Activated CD8-positive, alpha-beta memory T cell treated with anti-CD3 and anti-CD28 coated beads, Interleukin-2, amount 50 U/mL, for 1 hour (primary cell): ENCODE data around the gene BARD1.
"Not testable (repeated sequence)": the region's sequence is repeated elsewhere in the genome, so short reads cannot be mapped to it uniquely, and the experiment has no call there.

ENCODE experiments used
- DNase-seq: peaks from one replicate; pipeline ENCODE4 v3.0.0-alpha.2; 2020; ENCODE audit errors: extremely low read depth

BARD1 gene

DNA sequence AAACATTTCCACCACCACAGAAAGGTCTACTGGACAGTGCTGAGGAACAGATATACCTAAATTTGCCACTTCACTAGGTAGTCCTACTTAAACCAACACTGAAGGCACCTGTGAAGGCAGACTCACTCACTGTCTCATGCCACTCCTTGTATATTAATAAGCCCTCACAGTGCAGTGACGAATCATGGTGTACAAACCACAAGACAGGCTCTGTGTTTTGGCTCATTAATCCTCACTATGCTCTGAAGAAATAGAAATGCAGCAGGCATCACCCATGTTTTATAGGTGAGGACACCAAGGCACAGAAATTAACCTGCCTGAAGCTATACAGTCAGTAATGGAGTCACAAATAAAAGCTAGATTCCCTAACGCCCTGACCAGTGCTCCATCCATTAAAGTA, 44.3 kb downstream of the BARD1 start:
- DNase-seq, result no peak

DNA sequence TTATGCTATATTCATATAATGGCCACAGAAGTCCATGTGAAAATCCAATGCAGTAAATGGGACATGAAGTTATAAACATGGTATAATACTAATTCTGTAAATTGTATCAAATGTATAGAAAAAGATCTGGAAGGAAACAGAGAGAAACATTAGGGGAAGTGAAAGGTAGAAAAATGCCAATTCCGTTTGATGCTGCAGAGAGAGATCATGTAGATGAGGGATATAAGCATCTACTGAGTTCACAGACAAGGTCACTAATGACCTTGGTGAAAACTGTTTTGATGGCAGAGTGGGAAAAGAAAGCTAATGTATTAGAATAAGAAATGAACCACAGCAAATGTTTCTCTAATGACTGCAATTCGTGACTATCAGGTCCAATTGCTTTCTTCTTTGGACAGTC, 56.0 kb downstream of the BARD1 start:
- DNase-seq, result no peak

DNA sequence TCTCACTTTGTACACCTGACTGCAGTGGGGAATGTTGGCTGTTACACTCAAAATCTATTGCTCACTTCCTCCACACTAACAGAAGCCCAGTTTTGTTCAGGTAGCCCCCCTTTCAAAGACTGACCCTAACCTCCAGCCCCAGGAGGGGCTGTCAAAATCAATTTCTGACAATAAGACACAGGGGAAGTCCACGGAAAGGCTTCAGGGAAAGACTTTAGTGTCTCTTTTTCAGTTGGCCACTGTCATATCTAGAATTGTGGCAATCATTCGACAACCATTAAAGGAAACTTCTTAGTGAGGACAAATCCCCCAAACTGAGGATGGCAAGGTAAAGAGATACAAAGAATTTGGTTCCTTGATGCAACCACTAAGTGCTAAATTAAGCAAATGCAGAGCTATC, 59.0 kb downstream of the BARD1 start:
- no peak for DNase-seq

- DNase-seq, result no peak
Measured at GRCh38 chr2:214747992-214748391, 61.5 kb downstream of the BARD1 start.

GRCh38 chr2:214742119-214742518, 67.4 kb downstream of the BARD1 start:
- DNase-seq, result no peak

GRCh38 chr2:214740867-214741395, 68.6 kb downstream of the BARD1 start:
- DNase-seq, result no peak

DNA sequence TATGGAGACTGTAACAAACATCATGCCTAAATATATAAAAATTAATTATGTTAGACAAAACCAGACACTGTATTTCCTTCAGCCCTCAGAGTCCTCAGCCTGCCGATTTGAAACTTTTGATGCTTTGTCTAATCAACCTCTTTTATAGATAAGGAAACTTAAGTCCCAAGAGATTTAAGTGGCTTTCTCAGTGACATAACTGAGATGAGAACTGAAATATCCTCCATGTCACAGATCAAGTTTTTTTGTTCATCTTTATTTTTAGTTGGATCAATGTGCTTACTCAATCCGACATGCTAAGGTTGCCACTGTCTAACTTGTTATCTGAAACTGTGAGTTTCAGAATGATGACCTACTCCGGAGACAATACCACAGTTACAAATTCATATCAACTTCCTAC, 72.3 kb downstream of the BARD1 start:
- no peak for DNase-seq

DNA sequence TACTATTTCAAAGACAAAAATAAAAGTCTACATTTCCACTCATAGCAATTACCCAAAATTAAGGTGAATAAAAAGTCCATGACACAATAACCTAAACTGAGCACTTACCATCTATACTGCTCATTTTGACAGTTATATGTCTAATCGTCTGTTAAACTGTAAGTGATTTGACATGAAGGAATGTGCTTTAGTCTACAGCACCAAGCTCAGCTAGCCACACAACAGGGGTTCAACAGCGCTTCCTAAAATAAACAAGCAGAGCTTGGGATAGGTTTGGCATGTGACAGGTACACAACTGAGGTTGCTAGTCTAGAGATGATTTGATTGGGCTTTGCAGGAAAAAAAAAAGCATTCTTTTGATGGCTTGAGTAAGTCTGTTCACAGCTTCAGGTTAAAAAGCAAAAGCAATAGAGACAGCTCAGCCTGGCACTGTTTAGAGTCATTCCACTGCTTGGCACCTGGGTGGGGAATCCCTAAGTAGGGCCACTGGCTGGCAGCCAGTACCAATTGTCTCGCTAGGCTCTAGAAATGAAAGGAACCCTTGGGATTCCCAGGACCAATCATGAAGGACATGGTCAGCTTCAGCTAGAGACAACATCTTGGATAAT, 78.6 kb downstream of the BARD1 start:
- no peak for DNase-seq

- DNase-seq, result no peak
Measured at GRCh38 chr2:214730248-214730647, 79.2 kb downstream of the BARD1 start.

- DNase-seq, result no peak
Measured at GRCh38 chr2:214724741-214725140, 84.7 kb downstream of the BARD1 start.

GRCh38 chr2:214717837-214718236, 91.6 kb downstream of the BARD1 start:
- DNase-seq, result not testable (repeated sequence)

GRCh38 chr2:214716811-214717560, 92.5 kb downstream of the BARD1 start:
- DNase-seq, result no peak

DNA sequence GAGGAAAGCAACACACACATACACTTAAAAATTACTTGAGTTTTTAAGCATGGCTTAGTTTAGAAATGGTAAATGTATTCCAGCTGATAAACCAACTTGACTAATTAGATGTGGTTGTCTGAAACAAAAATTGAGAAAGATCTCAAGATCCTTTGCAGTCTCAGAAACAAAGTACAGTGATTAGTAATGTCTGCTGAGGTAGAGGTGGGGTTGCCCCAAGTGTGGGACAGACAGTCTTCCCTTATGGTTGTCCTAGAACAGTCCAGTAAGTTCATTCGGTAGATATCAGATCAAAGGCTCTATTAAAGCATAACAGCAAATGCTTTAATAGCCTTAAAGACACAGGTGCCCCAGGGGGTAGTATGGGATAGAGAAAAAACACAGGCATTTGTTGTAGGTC, 94.5 kb downstream of the BARD1 start:
- no peak for DNase-seq

GRCh38 chr2:214713080-214713830, 96.2 kb downstream of the BARD1 start:
- no peak for DNase-seq

DNA sequence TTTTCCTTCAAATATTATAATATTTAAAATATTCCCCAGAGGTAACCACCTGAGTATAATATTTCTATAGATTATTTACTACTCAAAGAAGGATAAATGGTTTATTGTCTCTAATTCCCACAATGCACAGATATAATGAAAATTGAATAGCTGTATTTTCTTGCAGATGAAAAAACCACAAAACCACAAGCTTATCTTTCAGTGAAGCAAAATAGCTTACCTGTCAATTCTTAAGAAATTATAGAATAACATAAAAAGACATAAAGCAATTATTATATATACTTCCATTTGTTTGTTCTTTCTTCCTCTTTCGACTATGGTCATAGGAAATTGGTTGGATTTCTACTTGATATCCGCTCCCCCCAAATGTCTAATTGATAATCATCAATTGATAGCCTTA, 98.8 kb downstream of the BARD1 start:
- DNase-seq, result no peak

GRCh38 chr2:214706986-214707385, 102.5 kb downstream of the BARD1 start:
- DNase-seq, result no peak

- no peak for DNase-seq
Measured at GRCh38 chr2:214699236-214699635, 110.2 kb downstream of the BARD1 start.

DNA sequence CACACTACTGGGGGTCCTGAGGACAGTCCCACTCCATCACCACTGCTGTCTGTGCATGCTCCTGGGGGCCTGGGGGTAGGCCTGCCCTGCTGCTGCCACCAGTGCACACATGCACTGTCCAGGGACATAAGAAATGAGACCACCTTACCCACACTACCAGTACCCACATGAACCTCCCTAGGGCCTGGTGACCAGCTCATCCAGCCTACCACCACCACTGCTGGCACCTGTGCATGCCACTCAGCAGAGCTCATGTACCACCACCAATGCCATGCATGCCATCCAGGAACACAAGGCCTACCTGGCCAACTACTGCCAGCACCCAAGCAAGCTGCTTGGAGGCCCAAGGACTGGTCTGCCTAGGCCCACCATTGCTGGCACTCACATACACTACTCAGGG, 112.8 kb downstream of the BARD1 start:
- DNase-seq, result no peak

DNA sequence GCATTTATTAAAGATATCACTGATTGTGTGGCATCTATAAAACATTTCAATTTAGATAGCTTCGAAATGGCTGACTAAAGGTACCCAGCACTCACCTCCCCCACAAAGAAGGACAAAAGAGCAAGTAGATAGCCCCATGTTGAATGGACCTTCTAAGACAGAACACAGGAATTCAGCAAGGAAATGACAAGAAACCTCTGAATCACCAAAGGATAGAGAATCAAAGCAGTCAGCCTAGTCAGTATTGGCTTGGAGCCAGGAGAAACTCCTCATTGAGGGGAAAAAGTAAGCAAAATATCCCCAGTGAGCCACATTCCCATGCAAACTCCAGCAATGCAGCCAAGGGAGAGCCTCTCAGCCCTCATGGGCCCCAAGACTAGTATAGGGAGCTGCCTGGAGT, 113.7 kb downstream of the BARD1 start:
- no peak for DNase-seq

DNA sequence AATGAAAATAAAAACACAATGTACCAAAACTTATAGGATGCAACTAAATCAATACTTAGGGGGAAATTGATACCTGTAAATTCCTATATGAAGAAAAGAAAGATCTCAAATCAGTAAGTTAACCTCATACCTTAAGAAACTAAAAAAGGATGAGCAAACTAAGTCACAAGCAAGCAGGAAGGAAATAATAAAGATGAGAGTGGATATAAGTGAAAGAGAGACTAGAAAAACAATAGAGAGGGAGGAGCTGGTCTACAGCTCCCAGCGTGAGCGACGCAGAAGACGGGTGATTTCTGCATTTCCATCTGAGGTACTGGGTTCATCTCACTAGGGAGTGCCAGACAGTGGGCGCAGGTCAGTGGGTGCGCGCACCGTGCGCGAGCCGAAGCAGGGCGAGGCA, 125.9 kb downstream of the BARD1 start:
- not testable (repeated sequence) for DNase-seq

DNA sequence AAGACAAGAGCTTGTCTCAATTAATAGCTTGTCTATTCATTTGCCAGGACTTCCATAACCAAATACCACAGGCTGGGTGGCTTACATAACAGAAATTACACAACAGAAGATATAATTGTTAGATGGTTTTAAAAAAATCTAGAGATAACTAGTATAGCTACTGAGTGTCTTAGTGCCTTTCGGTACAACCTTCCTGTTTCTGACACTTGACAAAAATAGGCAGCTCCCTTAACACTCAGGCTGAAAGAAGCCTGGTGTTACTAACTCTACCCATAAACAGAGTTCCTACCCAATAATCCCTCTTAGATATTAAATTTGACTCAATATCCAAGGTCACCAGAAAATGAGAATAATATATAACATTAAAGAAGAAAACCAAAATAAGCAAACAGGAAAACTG, 129.7 kb downstream of the BARD1 start:
- DNase-seq, result no peak

DNA sequence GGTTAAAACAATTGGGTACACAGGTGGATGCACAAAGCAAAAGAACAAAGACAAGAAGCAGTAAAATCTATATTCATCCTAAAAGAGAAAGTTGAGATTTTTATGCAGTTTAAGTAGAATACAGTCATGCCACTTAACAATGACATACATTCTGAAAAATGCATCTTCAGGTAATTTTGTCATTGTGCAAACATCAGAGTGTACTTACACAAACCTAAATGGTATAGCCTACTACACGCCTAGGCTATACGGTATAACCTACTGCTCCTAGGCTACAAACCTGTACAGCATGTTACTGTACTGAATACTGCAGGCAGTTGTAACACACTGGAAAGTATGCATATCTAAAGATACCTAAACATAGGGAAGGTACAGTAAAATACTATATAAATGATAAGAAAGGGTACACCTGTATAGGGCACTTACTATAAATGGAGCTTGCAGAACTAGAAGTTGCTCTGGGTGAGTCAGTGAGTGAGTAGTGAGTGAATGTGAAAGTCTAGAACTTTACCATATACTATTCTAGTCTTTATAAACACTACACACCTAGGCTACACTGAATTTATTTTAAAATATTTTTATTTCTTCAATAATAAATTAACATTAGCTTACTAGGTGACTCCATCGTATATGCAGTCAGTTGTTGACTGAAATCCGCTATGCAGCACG, 132.9 kb downstream of the BARD1 start:
- DNase-seq, result no peak
